Thyroid gland (tissue), 4 donors: Measurements from ENCODE around the gene ITPKB.

Experiments used
- POLR2A ChIP-seq, 2 donors: fragments of 450-650 bp; IDR thresholded peaks; one replicate each; pipeline ENCODE4 v1.6.1; 2017; ENCODE audit warnings: antibody characterized with exemption in 2 of 2, mild to moderate bottlenecking in 2 of 2, moderate library complexity in 1 of 2
- TF ChIP-seq, protein P1 (sequence below), 6 experiments: fragments of 200-600 bp in 3 of 6; fragments of 450-650 bp in 3 of 6; sonication (generic) in 3 of 6; IDR thresholded peaks; one replicate each; pipeline ENCODE4 v1.5.1; 2016 to 2019; ENCODE audit warnings: antibody characterized with exemption in 6 of 6, mild to moderate bottlenecking in 2 of 6, inconsistent platforms in 1 of 6, moderate library complexity in 1 of 6

DNA sequence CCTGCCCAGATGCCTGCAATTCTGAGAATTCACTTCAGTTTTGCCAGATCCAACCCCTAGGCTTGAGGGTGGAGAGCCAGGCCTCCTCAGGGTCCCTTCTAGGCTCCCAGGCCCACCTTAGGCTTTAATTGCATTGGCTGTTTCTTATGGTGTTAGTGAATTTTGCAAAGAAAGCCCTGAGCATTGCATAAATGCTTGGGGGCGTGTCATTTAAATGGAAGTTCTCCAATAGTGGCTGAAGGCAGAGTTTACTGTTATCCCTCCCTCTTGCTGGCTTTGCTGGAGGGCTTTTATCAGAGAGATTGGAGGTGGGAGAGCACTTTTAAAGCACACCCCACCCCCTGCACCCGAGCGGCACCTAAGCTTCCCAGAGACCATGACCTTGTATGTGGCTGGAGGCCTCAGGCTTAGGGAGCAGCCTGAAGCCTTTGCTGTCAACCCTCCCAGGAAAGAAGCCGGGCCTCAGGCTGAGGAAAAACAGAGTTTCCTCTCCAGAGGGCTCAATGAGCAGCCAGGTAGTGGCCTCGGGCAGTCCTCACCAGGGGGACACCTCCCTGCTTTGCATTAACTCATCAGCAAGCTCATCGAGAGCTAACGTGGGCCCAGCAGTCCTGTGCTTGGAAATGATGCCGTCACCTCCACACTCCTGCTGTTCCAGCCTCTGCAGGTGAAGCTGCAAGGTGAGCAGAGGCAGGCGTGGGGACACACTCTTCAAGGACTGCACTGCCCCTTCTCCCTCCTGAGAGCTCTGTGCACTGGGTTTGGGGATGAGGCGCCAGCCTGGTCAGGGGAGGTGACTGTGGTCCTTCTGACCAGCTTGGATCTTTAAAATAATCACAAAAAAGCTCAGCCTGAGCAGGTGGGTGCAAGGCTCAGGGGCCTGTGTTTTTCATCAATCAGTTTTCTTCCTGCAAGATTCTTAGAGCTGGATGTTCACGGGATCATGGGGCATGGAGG, 132.5 kb downstream of the ITPKB start:
- TF ChIP-seq, protein P1, sequence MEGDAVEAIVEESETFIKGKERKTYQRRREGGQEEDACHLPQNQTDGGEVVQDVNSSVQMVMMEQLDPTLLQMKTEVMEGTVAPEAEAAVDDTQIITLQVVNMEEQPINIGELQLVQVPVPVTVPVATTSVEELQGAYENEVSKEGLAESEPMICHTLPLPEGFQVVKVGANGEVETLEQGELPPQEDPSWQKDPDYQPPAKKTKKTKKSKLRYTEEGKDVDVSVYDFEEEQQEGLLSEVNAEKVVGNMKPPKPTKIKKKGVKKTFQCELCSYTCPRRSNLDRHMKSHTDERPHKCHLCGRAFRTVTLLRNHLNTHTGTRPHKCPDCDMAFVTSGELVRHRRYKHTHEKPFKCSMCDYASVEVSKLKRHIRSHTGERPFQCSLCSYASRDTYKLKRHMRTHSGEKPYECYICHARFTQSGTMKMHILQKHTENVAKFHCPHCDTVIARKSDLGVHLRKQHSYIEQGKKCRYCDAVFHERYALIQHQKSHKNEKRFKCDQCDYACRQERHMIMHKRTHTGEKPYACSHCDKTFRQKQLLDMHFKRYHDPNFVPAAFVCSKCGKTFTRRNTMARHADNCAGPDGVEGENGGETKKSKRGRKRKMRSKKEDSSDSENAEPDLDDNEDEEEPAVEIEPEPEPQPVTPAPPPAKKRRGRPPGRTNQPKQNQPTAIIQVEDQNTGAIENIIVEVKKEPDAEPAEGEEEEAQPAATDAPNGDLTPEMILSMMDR (IDR thresholded peaks at IDR 0.05), result no peak
- no peak for TF ChIP-seq POLR2A (IDR thresholded peaks at IDR 0.05)
